ENCODE results near the gene FBXO44. TPM values are rescaled to one million over a fixed set of nuclear protein-coding genes. Genes with fewer than 3 reads are reported as not detected.
"Not testable (repeated sequence)": the region's sequence is repeated elsewhere in the genome, so short reads cannot be mapped to it uniquely, and the experiment has no call there.

FBXO44 gene
- 6.1 TPM for total RNA-seq (2013)
- 10 to 100 TPM in 1 of 3 donors, 1 to 10 TPM in 2; 1.5 to 17.8 (median 2.0) TPM for polyA plus RNA-seq
- polyA minus RNA-seq: 5.3 and 6.9 TPM in 2 replicates
- 0.59 to 5.7 (median 3.5) reads per million in 11 experiments for total RNA-seq

GRCh38 chr1:11654137-11654938 lies at the start of gene FBXO44, which contains the start of gene FBXO2:
TSS of gene FBXO44 (plus strand) at chr1:11654877. CDS start at chr1:11655836, 959 bp downstream.
TSS of gene FBXO2 (minus strand) at chr1:11654429. CDS start at chr1:11654340, 89 bp downstream.
- peaks cover 9 to 33% of the 10 kb centered on the region in 2 donors for H3K4me1 ChIP-seq (ENCODE audit: control insufficient read depth in 1 of 2, insufficient read depth in 2 of 2, low read length in 2 of 2)
- peak within 1 kb of the TSS; percentile 90 for H3K4me2 ChIP-seq (replicated peaks; ENCODE audit: extremely low read depth, low read length, poor library complexity, severe bottlenecking)
- H3K27me3 ChIP-seq (ENCODE audit: control insufficient read depth in 2 of 2, insufficient read depth in 2 of 2, low read length in 2 of 2): peaks cover 5 to 50% of the 10 kb centered on the region in 2 donors
- no peak within 1 kb of the TSS for H3K27ac ChIP-seq (ENCODE audit: low read depth in 1 of 2, low read length in 2 of 2)
- peak within 1 kb of the TSS; percentile 61 for H2AFZ ChIP-seq (ENCODE audit: insufficient read depth, low read depth, low read length, poor library complexity, severe bottlenecking)
- Mint-ChIP-seq H3K4me1 (peaks cover 18% of the 10 kb centered on the region), H3K4me3 (peak within 1 kb of the TSS; percentile 72 to 80), H3K36me3 (peaks cover 8 to 18% of the 10 kb centered on the region in 2 donors), H3K27ac (no peak within 1 kb of the TSS), H3K9me3 (peaks cover 0 to 4% (median 0%) of the 10 kb centered on the region in 7 donors), H3K27me3 (ENCODE audit: low read depth in 3 of 3) (peaks cover 42 to 64% (median 52%) of the 10 kb centered on the region in 3 donors)
- TF ChIP-seq CTCF (IDR thresholded peaks at IDR 0.05): no peak
- DNase-seq: peak in 1 of 3 donors; percentile 23
- no peaks in the 10 kb centered on the region for H4K20me1 ChIP-seq (ENCODE audit: insufficient read depth, low read length)
- intact Hi-C loops (cut with micrococcal nuclease): loop anchor here in 1 of 2 donors (5.0 kb wide), 2 partner anchors 63 to 93 kb away; no protein-coding TSS in a partner anchor
- no peaks in the 10 kb centered on the region for H3K36me3 ChIP-seq (replicated peaks in 1 of 2; ENCODE audit: control insufficient read depth in 1 of 2, insufficient read depth in 2 of 2, low read length in 2 of 2)
- WGBS (ENCODE audit: insufficient coverage): 12% methylated on average over 69 of the region's 94 CpGs
- peak within 1 kb of the TSS; percentile 49 for H3K9ac ChIP-seq (ENCODE audit: insufficient read depth, low read length, poor library complexity, severe bottlenecking)
- H3K79me2 ChIP-seq (ENCODE audit: insufficient read depth, low read length): no peaks in the 10 kb centered on the region
- peak within 1 kb of the TSS; percentile 36 to 73 (median 38) for H3K4me3 ChIP-seq (replicated peaks in 1 of 3; ENCODE audit: low read depth in 2 of 3, low read length in 3 of 3)
- no peaks in the 10 kb centered on the region for H3K9me3 ChIP-seq (replicated peaks in 1 of 2; ENCODE audit: control insufficient read depth in 1 of 2, insufficient read depth in 1 of 2, low read length in 2 of 2)

GRCh38 chr1:11606775-11607174 lies 47.9 kb upstream of the FBXO44 start:
- H3K9ac ChIP-seq (ENCODE audit: insufficient read depth, low read length, poor library complexity, severe bottlenecking): no peak overlapping the region
- Mint-ChIP-seq H3K27me3 (ENCODE audit: low read depth in 3 of 3) (peaks cover 6 to 13% (median 12%) of the 10 kb centered on the region in 3 donors), H3K36me3 (no peaks in the 10 kb centered on the region), H3K4me1 (no peaks in the 10 kb centered on the region), H3K9me3 (peaks cover 0 to 5% (median 0%) of the 10 kb centered on the region in 7 donors), H3K4me3 (no peak overlapping the region), H3K27ac (no peak overlapping the region)
- no peaks in the 10 kb centered on the region for H3K9me3 ChIP-seq (replicated peaks in 1 of 2; ENCODE audit: control insufficient read depth in 1 of 2, insufficient read depth in 1 of 2, low read length in 2 of 2)
- intact Hi-C loops (cut with micrococcal nuclease): no loop called here
- H3K4me2 ChIP-seq (replicated peaks; ENCODE audit: extremely low read depth, low read length, poor library complexity, severe bottlenecking): no peak overlapping the region
- H3K27me3 ChIP-seq (ENCODE audit: control insufficient read depth in 2 of 2, insufficient read depth in 2 of 2, low read length in 2 of 2): no peaks in the 10 kb centered on the region
- DNase-seq: no peak
- H3K4me1 ChIP-seq (ENCODE audit: control insufficient read depth in 1 of 2, insufficient read depth in 2 of 2, low read length in 2 of 2): no peaks in the 10 kb centered on the region
- no peaks in the 10 kb centered on the region for H3K36me3 ChIP-seq (replicated peaks in 1 of 2; ENCODE audit: control insufficient read depth in 1 of 2, insufficient read depth in 2 of 2, low read length in 2 of 2)
- no peak overlapping the region for H2AFZ ChIP-seq (ENCODE audit: insufficient read depth, low read depth, low read length, poor library complexity, severe bottlenecking)
- no peaks in the 10 kb centered on the region for H4K20me1 ChIP-seq (ENCODE audit: insufficient read depth, low read length)
- H3K27ac ChIP-seq (ENCODE audit: low read depth in 1 of 2, low read length in 2 of 2): no peak overlapping the region
- no peak for TF ChIP-seq CTCF (IDR thresholded peaks at IDR 0.05)
- 98% methylated on average over 5 of the region's 6 CpGs for WGBS (ENCODE audit: insufficient coverage)
- no peaks in the 10 kb centered on the region for H3K79me2 ChIP-seq (ENCODE audit: insufficient read depth, low read length)
- H3K4me3 ChIP-seq (replicated peaks in 1 of 3; ENCODE audit: low read depth in 2 of 3, low read length in 3 of 3): no peak overlapping the region

GRCh38 chr1:11608596-11609130 lies 46.0 kb upstream of the FBXO44 start:
- intact Hi-C loops (cut with micrococcal nuclease); H3K27ac ChIP-seq (ENCODE audit: low read depth in 1 of 2, low read length in 2 of 2); H3K4me1 ChIP-seq (ENCODE audit: control insufficient read depth in 1 of 2, insufficient read depth in 2 of 2, low read length in 2 of 2); H3K79me2 ChIP-seq (ENCODE audit: insufficient read depth, low read length); H3K36me3 Mint-ChIP-seq; H2AFZ ChIP-seq (ENCODE audit: insufficient read depth, low read depth, low read length, poor library complexity, severe bottlenecking); DNase-seq; H4K20me1 ChIP-seq (ENCODE audit: insufficient read depth, low read length); H3K27ac Mint-ChIP-seq; H3K27me3 ChIP-seq (ENCODE audit: control insufficient read depth in 2 of 2, insufficient read depth in 2 of 2, low read length in 2 of 2); H3K4me1 Mint-ChIP-seq; H3K9ac ChIP-seq (ENCODE audit: insufficient read depth, low read length, poor library complexity, severe bottlenecking); H3K9me3 ChIP-seq (replicated peaks in 1 of 2; ENCODE audit: control insufficient read depth in 1 of 2, insufficient read depth in 1 of 2, low read length in 2 of 2); H3K4me2 ChIP-seq (replicated peaks; ENCODE audit: extremely low read depth, low read length, poor library complexity, severe bottlenecking); H3K4me3 Mint-ChIP-seq; H3K9me3 Mint-ChIP-seq; H3K27me3 Mint-ChIP-seq (ENCODE audit: low read depth in 3 of 3); H3K4me3 ChIP-seq (replicated peaks in 1 of 3; ENCODE audit: low read depth in 2 of 3, low read length in 3 of 3); H3K36me3 ChIP-seq (replicated peaks in 1 of 2; ENCODE audit: control insufficient read depth in 1 of 2, insufficient read depth in 2 of 2, low read length in 2 of 2): not testable (repeated sequence)
- WGBS (ENCODE audit: insufficient coverage): 97% methylated on average over 22 of the region's 37 CpGs
